HCT116 (cell line): Measurements from ENCODE around the gene GRK6. TPM values are rescaled to one million over a fixed set of nuclear protein-coding genes. Genes with fewer than 3 reads are reported as not detected.
"Not testable (repeated sequence)": the region's sequence is repeated elsewhere in the genome, so short reads cannot be mapped to it uniquely, and the experiment has no call there.

Source experiments
- ATAC-seq: fragments of 200-7000 bp; cut with Tn5 transposase; 2 replicates; pipeline ENCODE4 v1.9.1; 2020; ENCODE audit warnings: mild to moderate bottlenecking, moderate library complexity
- BruUV-seq: library from RNA; stranded (reverse); fragments of 400-500 nt; replicated peaks from 2 replicates; lab custom pipeline; 2021; lab: Mats Ljungman, UMichigan
- CTCF ChIA-PET: fragments of 300-600 bp; sonication (Branson Sonifier 250); formaldehyde crosslinking; loops from one replicate; lab custom pipeline; 2021; ENCODE audit warnings: antibody characterized with exemption; lab: Charles Lee
- POLR2A ChIA-PET: fragments of 300-600, 350-600 bp; sonication (Branson Sonifier 250); formaldehyde crosslinking; loops from one replicate; lab custom pipeline; 2021; ENCODE audit warnings: antibody characterized with exemption; lab: Charles Lee
- RAD21 ChIA-PET, 2 experiments: fragments of 300-600 bp; sonication (Branson Sonifier 250); formaldehyde crosslinking; loops; one replicate each; lab custom pipeline; 2023; ENCODE audit warnings: low total read pairs in 2 of 2; ENCODE audit not compliant: uncharacterized antibody in 2 of 2, unreplicated experiment in 2 of 2, low non-redundant PET in 1 of 2; lab: Charles Lee
- DNase-seq: peaks from one replicate; pipeline ENCODE4 v3.0.0-alpha.2; 2010; ENCODE audit warnings: low read depth, low spot score
- H2AFZ ChIP-seq: fragments of 200-600 bp; shearing (Covaris generic), sonication (generic); 2 replicates; pipeline ENCODE4 v1.6.1; 2017; ENCODE audit warnings: low read depth, mixed run types, mixed read lengths, antibody characterized with exemption, low read length; ENCODE audit not compliant: poor library complexity, severe bottlenecking
- H3K27ac ChIP-seq: 2 replicates; pipeline ENCODE4 v1.5.1; 2012; ENCODE audit warnings: low read depth, low read length
- H3K27me3 ChIP-seq: fragments of 200-600 bp; sonication (generic); 2 replicates; pipeline ENCODE4 v1.6.1; 2016; ENCODE audit warnings: mixed run types, low read length, mixed read lengths; ENCODE audit not compliant: insufficient read depth
- H3K36me3 ChIP-seq, 2 experiments: fragments of 200-500 bp in 1 of 2; fragments of 200-600 bp in 1 of 2; sonication (Bioruptor generic) in 1 of 2; sonication (generic) in 1 of 2; 2 replicates each; pipeline versions ENCODE4 v1.5.1 to v1.6.1; 2014 to 2016; ENCODE audit warnings: low read length in 2 of 2, inconsistent platforms in 1 of 2, mixed read lengths in 1 of 2, mixed run types in 1 of 2; ENCODE audit not compliant: insufficient read depth in 2 of 2, control insufficient read depth in 1 of 2
- H3K4me1 ChIP-seq, 2 experiments: fragments of 200-600 bp in 1 of 2; sonication (generic) in 1 of 2; 2 replicates each; pipeline versions ENCODE4 v1.5.1 to v1.6.1; 2012 to 2017; ENCODE audit warnings: low read length in 2 of 2, inconsistent platforms in 1 of 2, mild to moderate bottlenecking in 1 of 2, mixed read lengths in 1 of 2, mixed run types in 1 of 2, moderate library complexity in 1 of 2; ENCODE audit not compliant: insufficient read depth in 2 of 2, control insufficient read depth in 1 of 2
- H3K4me2 ChIP-seq: fragments of 200-600 bp; sonication (generic); 2 replicates; pipeline ENCODE4 v1.6.1; 2017; ENCODE audit warnings: mixed run types, low read length, mixed read lengths
- H3K4me3 ChIP-seq, 2 experiments: fragments of 200-600 bp in 1 of 2; sonication (generic) in 1 of 2; replicated peaks in 1 of 2; 2 replicates each; pipeline ENCODE4 v1.5.1; 2011 to 2016; ENCODE audit warnings: low read length in 2 of 2, control low read depth in 1 of 2, low read depth in 1 of 2, mild to moderate bottlenecking in 1 of 2, mixed read lengths in 1 of 2, mixed run types in 1 of 2
- H3K79me2 ChIP-seq: fragments of 200-600 bp; sonication (generic); 2 replicates; pipeline ENCODE4 v1.6.1; 2017; ENCODE audit warnings: mild to moderate bottlenecking, mixed run types, low read length, moderate library complexity, mixed read lengths; ENCODE audit not compliant: insufficient read depth
- H3K9ac ChIP-seq: fragments of 200-600 bp; sonication (generic); 2 replicates; pipeline ENCODE4 v1.6.1; 2016; ENCODE audit warnings: low read length, mixed read lengths
- H3K9me2 ChIP-seq: fragments of 200-600 bp; sonication (generic), shearing (Covaris generic); 2 replicates; pipeline ENCODE4 v1.6.1; 2017; ENCODE audit warnings: mixed run types, mild to moderate bottlenecking, moderate library complexity; ENCODE audit not compliant: insufficient read depth
- H3K9me3 ChIP-seq, 2 experiments: fragments of 200-500 bp in 1 of 2; fragments of 200-600 bp in 1 of 2; sonication (Bioruptor generic) in 1 of 2; sonication (generic) in 1 of 2; 2 replicates each; pipeline ENCODE4 v1.6.1; 2014 to 2017; ENCODE audit warnings: low read length in 2 of 2, mixed read lengths in 2 of 2, inconsistent platforms in 1 of 2, low read depth in 1 of 2, mild to moderate bottlenecking in 1 of 2, mixed run types in 1 of 2, moderate library complexity in 1 of 2; ENCODE audit not compliant: control insufficient read depth in 1 of 2, insufficient read depth in 1 of 2
- H4K20me1 ChIP-seq: fragments of 200-600 bp; sonication (generic), shearing (Covaris generic); 2 replicates; pipeline ENCODE4 v1.6.1; 2017; ENCODE audit warnings: mixed run types, mild to moderate bottlenecking, moderate library complexity; ENCODE audit not compliant: insufficient read depth
- CBX3 ChIP-seq: IDR thresholded peaks from 2 replicates; pipeline ENCODE4 v1.6.1; 2012; ENCODE audit warnings: low read depth
- CTCF ChIP-seq, 3 experiments: fragments of 200-600 bp in 1 of 3; sonication (generic) in 1 of 3; IDR thresholded peaks in 2 of 3; conservative IDR thresholded peaks in 1 of 3; 2 replicates each; pipeline ENCODE4 v1.5.1; 2012 to 2017; ENCODE audit warnings: low read depth in 2 of 3, low read length in 2 of 3, antibody characterized with exemption in 1 of 3, borderline replicate concordance in 1 of 3, control low read depth in 1 of 3, mild to moderate bottlenecking in 1 of 3, mixed read lengths in 1 of 3, mixed run types in 1 of 3, moderate library complexity in 1 of 3; ENCODE audit not compliant: insufficient read depth in 1 of 3
- POLR2AphosphoS5 ChIP-seq: IDR thresholded peaks from 2 replicates; pipeline ENCODE4 v1.6.1; 2011; ENCODE audit warnings: mild to moderate bottlenecking, low read depth, low read length, moderate library complexity
- intact Hi-C: fragments of 100-400 bp; cut with micrococcal nuclease; formaldehyde crosslinking; loops from 2 replicates; pipeline ENCODE4 v1.10.0; 2022
- total RNA-seq: library from RNA; stranded (reverse); gene quantifications from one replicate; pipeline ENCODE4 v1.2.1, GENCODE V29; 2021; ENCODE audit not compliant: unreplicated experiment

The GRK6 gene
- total RNA-seq, 1 experiment from 2014 or later, result 89.3 TPM

- H3K27me3 ChIP-seq, result no peaks in the 10 kb centered on the region
- POLR2A ChIA-PET, result no interaction called here
- intact Hi-C loops, result no loop called here
- H3K9me3 ChIP-seq, result no peaks in the 10 kb centered on the region
- no peak for ATAC-seq
- H3K4me1 ChIP-seq, result no peaks in the 10 kb centered on the region; a peak in 1 of 4 replicates
- DNase-seq, result no peak
- no peak overlapping the region for H3K4me3 ChIP-seq
- H3K4me2 ChIP-seq, result no peak overlapping the region
- no TSS peak for BruUV-seq
- no peak for TF ChIP-seq CBX3
- TF ChIP-seq CTCF (IDR thresholded peaks at IDR 0.05 in 2 of 3, conservative IDR thresholded peaks at IDR 0.05 in 1 of 3; ENCODE audit: borderline replicate concordance in 1 of 3, insufficient read depth in 1 of 3, low read depth in 2 of 3, low read length in 2 of 3), result no peak
- TF ChIP-seq POLR2AphosphoS5, result no peak
- H3K9ac ChIP-seq, result no peak overlapping the region
- H3K36me3 ChIP-seq, result no peaks in the 10 kb centered on the region
- no peak overlapping the region for H2AFZ ChIP-seq
- RAD21 ChIA-PET, result no interaction called here
- H3K9me2 ChIP-seq, result no peaks in the 10 kb centered on the region
- H3K79me2 ChIP-seq, result no peaks in the 10 kb centered on the region
- H4K20me1 ChIP-seq, result no peaks in the 10 kb centered on the region
- CTCF ChIA-PET, result interaction anchor here (1.3 kb wide), 1 partner anchor 15 kb away, joined by 6 read pairs; no protein-coding TSS in a partner anchor
- H3K27ac ChIP-seq, result no peak overlapping the region
Measured at GRCh38 chr5:177419046-177419445, 7.4 kb upstream of the GRK6 start.

GRCh38 chr5:177420472-177420871 is 6.0 kb upstream of the GRK6 start:
- H3K4me3 ChIP-seq, H3K9ac ChIP-seq, H3K27ac ChIP-seq, H2AFZ ChIP-seq, POLR2A ChIA-PET, CTCF ChIA-PET, H3K79me2 ChIP-seq, intact Hi-C loops, H3K4me2 ChIP-seq, H3K4me1 ChIP-seq, H3K9me2 ChIP-seq, H4K20me1 ChIP-seq, ATAC-seq, H3K27me3 ChIP-seq, BruUV-seq, H3K9me3 ChIP-seq, DNase-seq, H3K36me3 ChIP-seq, RAD21 ChIA-PET: not testable (repeated sequence)
